Smooth muscle cell (in vitro differentiated cells): ENCODE measurements around the gene ASXL2. TPM values are rescaled to one million over a fixed set of nuclear protein-coding genes. Genes with fewer than 3 reads are reported as not detected.

Experiments
- DNase-seq: peaks from one replicate; lab custom pipeline; 2025; ENCODE audit not compliant: unreplicated experiment; lab: John Stamatoyannopoulos, UW
- H2AFZ ChIP-seq: fragments of 200-600 bp; sonication (generic); 2 replicates; pipeline ENCODE4 v1.6.0; 2016; ENCODE audit warnings: antibody characterized with exemption, low read depth, mild to moderate bottlenecking
- H3F3A ChIP-seq: fragments of 200-600 bp; sonication (generic); 2 replicates; pipeline ENCODE4 v1.6.0; 2017; ENCODE audit warnings: antibody characterized with exemption, low read depth
- H3K27ac ChIP-seq: fragments of 200-600 bp; sonication (generic); 2 replicates; pipeline ENCODE4 v1.5.1; 2016; ENCODE audit warnings: low read depth, mild to moderate bottlenecking
- H3K27me3 ChIP-seq: fragments of 200-600 bp; sonication (generic); 2 replicates; pipeline ENCODE4 v1.6.1; 2016; ENCODE audit warnings: low read depth, mild to moderate bottlenecking
- H3K36me3 ChIP-seq: fragments of 200-600 bp; sonication (generic); 2 replicates; pipeline ENCODE4 v1.5.1; 2016; ENCODE audit warnings: low read depth
- H3K4me1 ChIP-seq: fragments of 200-600 bp; sonication (generic); 2 replicates; pipeline ENCODE4 v1.5.1; 2016; ENCODE audit warnings: low read depth
- H3K4me2 ChIP-seq: fragments of 200-600 bp; sonication (generic); 2 replicates; pipeline ENCODE4 v1.6.0; 2016; ENCODE audit warnings: mild to moderate bottlenecking
- H3K4me3 ChIP-seq: fragments of 200-600 bp; sonication (generic); 2 replicates; pipeline ENCODE4 v1.5.1; 2016; ENCODE audit warnings: mild to moderate bottlenecking
- H3K79me2 ChIP-seq: fragments of 200-600 bp; sonication (generic); 2 replicates; pipeline ENCODE4 v1.6.0; 2016; ENCODE audit warnings: low read depth, mild to moderate bottlenecking
- H3K9ac ChIP-seq: fragments of 200-600 bp; sonication (generic); 2 replicates; pipeline ENCODE4 v1.6.0; 2016; ENCODE audit warnings: low read depth
- H3K9me3 ChIP-seq: fragments of 200-600 bp; sonication (generic); replicated peaks from 2 replicates; pipeline ENCODE4 v1.5.1; 2016; ENCODE audit warnings: low read depth
- H4K20me1 ChIP-seq: fragments of 200-600 bp; sonication (generic); 2 replicates; pipeline ENCODE4 v1.6.0; 2016; ENCODE audit warnings: low read depth
- CTCF ChIP-seq: fragments of 200-600 bp; sonication (generic); IDR thresholded peaks from 2 replicates; pipeline ENCODE4 v1.5.1; 2017; ENCODE audit warnings: borderline replicate concordance, mild to moderate bottlenecking, antibody characterized with exemption; ENCODE audit not compliant: insufficient read depth, poor library complexity, severe bottlenecking
- WGBS: methylation state at CpG from one replicate; pipeline ENCODE4 v1.1.7; 2016; ENCODE audit warnings: low lambda C conversion rate; 5-methylcytosine and 5-hydroxymethylcytosine counted together
- polyA plus RNA-seq: library from polyadenylated mRNA; unstranded; fragments of >200 nt; fragmentation: Nextera tagmentation; extraction: Ambion mirVana; gene quantifications from 2 replicates; pipeline ENCODE4 v1.2.1, GENCODE V29; 2016
- total RNA-seq: library from RNA; depleted of rRNA; stranded (reverse); fragments of >200 nt; gene quantifications from 2 replicates; pipeline ENCODE4 v1.2.3, GENCODE V29; 2014

ASXL2 gene
- total and polyA plus RNA-seq, 2 experiments from 2014 or later: 4.1 to 13.2 TPM

GRCh38 chr2:25744055-25744454 is 134.2 kb downstream of the ASXL2 start:
- H3K79me2 ChIP-seq: no peaks in the 10 kb centered on the region
- H3K4me3 ChIP-seq: no peak overlapping the region
- H2AFZ ChIP-seq: no peak overlapping the region
- H3K36me3 ChIP-seq: peaks cover 6% of the 10 kb centered on the region
- peaks cover 22% of the 10 kb centered on the region for H3K4me1 ChIP-seq
- WGBS: 98% methylated on average over 8 of the region's 8 CpGs
- H3K9me3 ChIP-seq: no peaks in the 10 kb centered on the region
- no peak overlapping the region for H3K4me2 ChIP-seq
- no peak overlapping the region for H3K27ac ChIP-seq
- DNase-seq: no peak
- TF ChIP-seq CTCF: no peak
- no peak overlapping the region for H3K9ac ChIP-seq
- no peaks in the 10 kb centered on the region for H3F3A ChIP-seq
- H4K20me1 ChIP-seq: peaks cover 4% of the 10 kb centered on the region
- no peaks in the 10 kb centered on the region for H3K27me3 ChIP-seq

GRCh38 chr2:25743132-25743830 is 135.0 kb downstream of the ASXL2 start:
- 93% methylated on average over 5 of the region's 5 CpGs for WGBS

GRCh38 chr2:25742501-25742900 is 135.8 kb downstream of the ASXL2 start:
- Histone ChIP-seq H3K79me2 (no peaks in the 10 kb centered on the region), H3K4me3 (no peak overlapping the region), H3K9me3 (no peaks in the 10 kb centered on the region), H3K27me3 (no peaks in the 10 kb centered on the region), H3K36me3 (no peaks in the 10 kb centered on the region), H3K4me2 (no peak overlapping the region), H3K27ac (no peak overlapping the region), H2AFZ (no peak overlapping the region), H3F3A (no peaks in the 10 kb centered on the region), H3K9ac (no peak overlapping the region), H4K20me1 (peaks cover 4% of the 10 kb centered on the region), H3K4me1 (peaks cover 22% of the 10 kb centered on the region)
- no peak for DNase-seq
- WGBS: 84% methylated on average over 1 of the region's 1 CpG
- TF ChIP-seq CTCF: no peak

More at GRCh38 chr2:25743132-25743830, 135.0 kb downstream of the ASXL2 start:
- H2AFZ ChIP-seq: no peak overlapping the region
- H3K27me3 ChIP-seq: no peaks in the 10 kb centered on the region
- TF ChIP-seq CTCF: no peak
- H3K4me3 ChIP-seq: no peak overlapping the region
- H3F3A ChIP-seq: no peaks in the 10 kb centered on the region
- H3K9ac ChIP-seq: no peak overlapping the region
- DNase-seq: no peak
- peaks cover 4% of the 10 kb centered on the region for H4K20me1 ChIP-seq
- H3K36me3 ChIP-seq: no peaks in the 10 kb centered on the region
- H3K4me2 ChIP-seq: no peak overlapping the region
- H3K9me3 ChIP-seq: no peaks in the 10 kb centered on the region
- no peaks in the 10 kb centered on the region for H3K79me2 ChIP-seq
- H3K27ac ChIP-seq: no peak overlapping the region
- H3K4me1 ChIP-seq: peaks cover 22% of the 10 kb centered on the region

- DNase-seq: no peak
- Histone ChIP-seq H3F3A (no peaks in the 10 kb centered on the region), H4K20me1 (no peaks in the 10 kb centered on the region), H2AFZ (no peak overlapping the region), H3K36me3 (no peaks in the 10 kb centered on the region), H3K9me3 (no peaks in the 10 kb centered on the region), H3K79me2 (no peaks in the 10 kb centered on the region), H3K4me1 (peaks cover 22% of the 10 kb centered on the region), H3K9ac (no peak overlapping the region), H3K4me2 (no peak overlapping the region), H3K27me3 (no peaks in the 10 kb centered on the region), H3K27ac (peak overlapping the region; percentile 24), H3K4me3 (no peak overlapping the region)
- TF ChIP-seq CTCF: no peak
- 74% methylated on average over 6 of the region's 6 CpGs for WGBS
Measured at GRCh38 chr2:25740810-25741381, 137.4 kb downstream of the ASXL2 start.
